WTC11 (cell line): ENCODE results near the gene AUH. TPM values are rescaled to one million over a fixed set of nuclear protein-coding genes. Genes with fewer than 3 reads are reported as not detected.

ENCODE experiments used
- ATAC-seq: fragments of 200-7000 bp; cut with Tn5 transposase; 2 replicates; pipeline ENCODE4 v1.10.0; 2021; ENCODE audit warnings: mild to moderate bottlenecking, moderate library complexity
- CTCF ChIA-PET: fragments of 300-600 bp; sonication (Branson Sonifier 250); formaldehyde crosslinking; loops from one replicate; lab custom pipeline; 2021; ENCODE audit warnings: antibody characterized with exemption; lab: Charles Lee
- POLR2A ChIA-PET: fragments of 350-600 bp; sonication (Branson Sonifier 250); formaldehyde crosslinking; loops from one replicate; lab custom pipeline; 2021; ENCODE audit warnings: antibody characterized with exemption; lab: Charles Lee
- DNase-seq: peaks from one replicate; pipeline ENCODE4 v3.0.0; 2021; ENCODE audit warnings: low spot score
- H3K27ac Mint-ChIP-seq: 2 replicates; pipeline ENCODE4 v1.8.0; 2021; ENCODE audit warnings: mixed read lengths
- H3K27me3 Mint-ChIP-seq: 2 replicates; pipeline ENCODE4 v1.8.0; 2021; ENCODE audit warnings: low read depth, mild to moderate bottlenecking, moderate library complexity, mixed read lengths
- H3K36me3 Mint-ChIP-seq: 2 replicates; pipeline ENCODE4 v1.8.0; 2021; ENCODE audit warnings: mixed read lengths
- H3K4me1 Mint-ChIP-seq: 2 replicates; pipeline ENCODE4 v1.8.0; 2022; ENCODE audit warnings: mixed read lengths
- H3K4me3 Mint-ChIP-seq: 2 replicates; pipeline ENCODE4 v1.8.0; 2021; ENCODE audit warnings: mild to moderate bottlenecking, moderate library complexity, mixed read lengths
- H3K9me3 Mint-ChIP-seq: 2 replicates; pipeline ENCODE4 v1.8.0; 2021; ENCODE audit warnings: mixed read lengths
- CREB1 ChIP-seq: sonication (generic); formaldehyde crosslinking; IDR thresholded peaks from 2 replicates; pipeline ENCODE4 v1.8.0; 2023; ENCODE audit warnings: mild to moderate bottlenecking, missing genetic modification reagents
- CREM ChIP-seq: sonication (generic); formaldehyde crosslinking; IDR thresholded peaks from 2 replicates; pipeline ENCODE4 v1.8.1; 2022; ENCODE audit warnings: mild to moderate bottlenecking, missing genetic modification reagents, moderate library complexity
- E2F4 ChIP-seq: sonication (generic); formaldehyde crosslinking; IDR thresholded peaks from 2 replicates; pipeline ENCODE4 v1.8.1; 2022; ENCODE audit warnings: low read depth, mild to moderate bottlenecking, moderate library complexity, missing genetic modification reagents, borderline replicate concordance
- ELF4 ChIP-seq: sonication (generic); formaldehyde crosslinking; IDR thresholded peaks from 2 replicates; pipeline ENCODE4 v1.8.1; 2022; ENCODE audit warnings: low read depth, mild to moderate bottlenecking, moderate library complexity, missing genetic modification reagents
- NFYB ChIP-seq: sonication (generic); formaldehyde crosslinking; conservative IDR thresholded peaks from 2 replicates; pipeline ENCODE4 v1.8.0; 2022; ENCODE audit warnings: low read depth, missing genetic modification reagents
- NR2C2 ChIP-seq: sonication (generic); formaldehyde crosslinking; IDR thresholded peaks from 2 replicates; pipeline ENCODE4 v1.8.0; 2022; ENCODE audit warnings: mild to moderate bottlenecking, missing genetic modification reagents
- USF2 ChIP-seq: sonication (generic); formaldehyde crosslinking; IDR thresholded peaks from 2 replicates; pipeline ENCODE4 v1.8.1; 2023; ENCODE audit warnings: mild to moderate bottlenecking, missing genetic modification reagents, moderate library complexity
- ZBTB21 ChIP-seq: sonication (generic); formaldehyde crosslinking; IDR thresholded peaks from 2 replicates; pipeline ENCODE4 v1.8.1; 2023; ENCODE audit warnings: mild to moderate bottlenecking, missing genetic modification reagents, borderline replicate concordance
- ZNF138 ChIP-seq: sonication (generic); formaldehyde crosslinking; conservative IDR thresholded peaks from 2 replicates; pipeline ENCODE4 v1.8.1; 2022; ENCODE audit warnings: mild to moderate bottlenecking, moderate library complexity, missing genetic modification reagents
- ZNF416 ChIP-seq: fragments of 250-450 bp; sonication (Bioruptor Pico); IDR thresholded peaks from 2 replicates; pipeline ENCODE4 v1.9.0; 2021; ENCODE audit warnings: mild to moderate bottlenecking, inconsistent platforms
- ZNF512 ChIP-seq: sonication (generic); formaldehyde crosslinking; IDR thresholded peaks from 2 replicates; pipeline ENCODE4 v1.8.1; 2022; ENCODE audit warnings: missing genetic modification reagents, borderline replicate concordance
- total RNA-seq: library from RNA; stranded (reverse); gene quantifications from 3 replicates; pipeline ENCODE4 v1.2.3, GENCODE V29; 2021
- TF ChIP-seq, protein P1 (sequence below): sonication (generic); formaldehyde crosslinking; IDR thresholded peaks from 2 replicates; pipeline ENCODE4 v1.8.0; 2023; ENCODE audit warnings: mild to moderate bottlenecking, missing genetic modification reagents
- TF ChIP-seq, protein P2 (sequence below): sonication (generic); formaldehyde crosslinking; IDR thresholded peaks from 2 replicates; pipeline ENCODE4 v1.8.0; 2022; ENCODE audit warnings: missing genetic modification reagents

Gene AUH
- total RNA-seq, 1 experiment from 2014 or later: 30.4 TPM

DNA sequence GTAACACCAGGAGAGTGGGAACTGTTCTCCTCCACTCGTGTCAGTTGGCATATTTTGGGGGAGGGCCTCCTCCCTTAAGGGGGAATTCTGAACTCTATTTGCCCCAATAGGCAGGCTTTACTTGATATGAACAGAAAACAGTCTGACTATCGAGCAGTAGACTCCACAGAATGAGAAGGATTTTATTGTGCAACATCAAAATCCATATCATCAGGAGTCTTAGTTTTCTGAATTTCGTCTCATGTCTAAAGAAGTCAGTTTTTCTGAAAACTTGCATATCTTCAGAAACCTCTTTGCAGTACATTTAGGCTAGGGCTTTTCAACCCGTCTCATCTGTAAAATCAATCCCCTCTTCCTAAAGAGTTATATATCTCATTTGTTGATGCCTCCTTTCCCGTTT, 96.2 kb downstream of the AUH start:
- H3K9me3 Mint-ChIP-seq: 0 out of 2 replicates have a peak, but pooled peaks cover 4% of the 10 kb centered on the region
- no peak overlapping the region for H3K27ac Mint-ChIP-seq
- no peak overlapping the region for H3K4me3 Mint-ChIP-seq
- ChIA-PET CTCF (no interaction called here), POLR2A (no interaction called here)
- ATAC-seq (no peak), DNase-seq (no peak)
- no peaks in the 10 kb centered on the region for H3K27me3 Mint-ChIP-seq
- TF ChIP-seq, protein P1, sequence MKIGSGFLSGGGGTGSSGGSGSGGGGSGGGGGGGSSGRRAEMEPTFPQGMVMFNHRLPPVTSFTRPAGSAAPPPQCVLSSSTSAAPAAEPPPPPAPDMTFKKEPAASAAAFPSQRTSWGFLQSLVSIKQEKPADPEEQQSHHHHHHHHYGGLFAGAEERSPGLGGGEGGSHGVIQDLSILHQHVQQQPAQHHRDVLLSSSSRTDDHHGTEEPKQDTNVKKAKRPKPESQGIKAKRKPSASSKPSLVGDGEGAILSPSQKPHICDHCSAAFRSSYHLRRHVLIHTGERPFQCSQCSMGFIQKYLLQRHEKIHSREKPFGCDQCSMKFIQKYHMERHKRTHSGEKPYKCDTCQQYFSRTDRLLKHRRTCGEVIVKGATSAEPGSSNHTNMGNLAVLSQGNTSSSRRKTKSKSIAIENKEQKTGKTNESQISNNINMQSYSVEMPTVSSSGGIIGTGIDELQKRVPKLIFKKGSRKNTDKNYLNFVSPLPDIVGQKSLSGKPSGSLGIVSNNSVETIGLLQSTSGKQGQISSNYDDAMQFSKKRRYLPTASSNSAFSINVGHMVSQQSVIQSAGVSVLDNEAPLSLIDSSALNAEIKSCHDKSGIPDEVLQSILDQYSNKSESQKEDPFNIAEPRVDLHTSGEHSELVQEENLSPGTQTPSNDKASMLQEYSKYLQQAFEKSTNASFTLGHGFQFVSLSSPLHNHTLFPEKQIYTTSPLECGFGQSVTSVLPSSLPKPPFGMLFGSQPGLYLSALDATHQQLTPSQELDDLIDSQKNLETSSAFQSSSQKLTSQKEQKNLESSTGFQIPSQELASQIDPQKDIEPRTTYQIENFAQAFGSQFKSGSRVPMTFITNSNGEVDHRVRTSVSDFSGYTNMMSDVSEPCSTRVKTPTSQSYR (CRISPR knock-in tag): no peak
- no peak for TF ChIP-seq ELF4 (CRISPR knock-in tag)
- TF ChIP-seq E2F4 (CRISPR knock-in tag): no peak
- no peak for TF ChIP-seq ZNF138
- TF ChIP-seq, protein P2, sequence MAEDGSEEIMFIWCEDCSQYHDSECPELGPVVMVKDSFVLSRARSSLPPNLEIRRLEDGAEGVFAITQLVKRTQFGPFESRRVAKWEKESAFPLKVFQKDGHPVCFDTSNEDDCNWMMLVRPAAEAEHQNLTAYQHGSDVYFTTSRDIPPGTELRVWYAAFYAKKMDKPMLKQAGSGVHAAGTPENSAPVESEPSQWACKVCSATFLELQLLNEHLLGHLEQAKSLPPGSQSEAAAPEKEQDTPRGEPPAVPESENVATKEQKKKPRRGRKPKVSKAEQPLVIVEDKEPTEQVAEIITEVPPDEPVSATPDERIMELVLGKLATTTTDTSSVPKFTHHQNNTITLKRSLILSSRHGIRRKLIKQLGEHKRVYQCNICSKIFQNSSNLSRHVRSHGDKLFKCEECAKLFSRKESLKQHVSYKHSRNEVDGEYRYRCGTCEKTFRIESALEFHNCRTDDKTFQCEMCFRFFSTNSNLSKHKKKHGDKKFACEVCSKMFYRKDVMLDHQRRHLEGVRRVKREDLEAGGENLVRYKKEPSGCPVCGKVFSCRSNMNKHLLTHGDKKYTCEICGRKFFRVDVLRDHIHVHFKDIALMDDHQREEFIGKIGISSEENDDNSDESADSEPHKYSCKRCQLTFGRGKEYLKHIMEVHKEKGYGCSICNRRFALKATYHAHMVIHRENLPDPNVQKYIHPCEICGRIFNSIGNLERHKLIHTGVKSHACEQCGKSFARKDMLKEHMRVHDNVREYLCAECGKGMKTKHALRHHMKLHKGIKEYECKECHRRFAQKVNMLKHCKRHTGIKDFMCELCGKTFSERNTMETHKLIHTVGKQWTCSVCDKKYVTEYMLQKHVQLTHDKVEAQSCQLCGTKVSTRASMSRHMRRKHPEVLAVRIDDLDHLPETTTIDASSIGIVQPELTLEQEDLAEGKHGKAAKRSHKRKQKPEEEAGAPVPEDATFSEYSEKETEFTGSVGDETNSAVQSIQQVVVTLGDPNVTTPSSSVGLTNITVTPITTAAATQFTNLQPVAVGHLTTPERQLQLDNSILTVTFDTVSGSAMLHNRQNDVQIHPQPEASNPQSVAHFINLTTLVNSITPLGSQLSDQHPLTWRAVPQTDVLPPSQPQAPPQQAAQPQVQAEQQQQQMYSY (CRISPR knock-in tag): no peak
- H3K4me1 Mint-ChIP-seq: no peaks in the 10 kb centered on the region
- peaks cover 11% of the 10 kb centered on the region for H3K36me3 Mint-ChIP-seq

DNA sequence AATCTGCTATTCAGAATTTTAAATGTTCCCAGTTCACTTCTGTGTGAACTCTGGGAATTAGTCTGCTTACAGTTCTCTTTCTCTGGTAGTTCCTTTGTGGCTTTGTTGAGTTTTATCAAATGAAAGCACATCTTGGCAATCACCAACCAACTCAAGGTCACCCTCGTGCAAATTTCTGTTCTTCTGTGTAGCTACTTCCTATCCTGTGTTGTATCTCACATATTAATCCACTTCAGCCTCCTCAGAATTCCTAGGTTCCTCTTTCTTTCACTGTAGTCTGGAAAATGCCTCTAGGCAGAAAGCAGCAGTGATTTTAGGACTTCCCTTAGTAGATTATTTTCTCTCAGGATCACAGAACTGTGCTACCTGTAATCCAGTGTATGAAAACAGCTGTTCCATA, 100.3 kb downstream of the AUH start:
- H3K4me3 Mint-ChIP-seq: no peak overlapping the region
- POLR2A ChIA-PET: no interaction called here
- CTCF ChIA-PET: no interaction called here
- no peak overlapping the region; the same call in 1 of the 2 replicates for H3K27ac Mint-ChIP-seq
- DNase-seq: no peak
- 0 out of 2 replicates have a peak, but pooled peaks cover 4% of the 10 kb centered on the region for H3K9me3 Mint-ChIP-seq
- peaks cover 11% of the 10 kb centered on the region for H3K36me3 Mint-ChIP-seq
- TF ChIP-seq CREM (CRISPR knock-in tag) (no peak), ZBTB21 (CRISPR knock-in tag) (no peak), USF2 (CRISPR knock-in tag) (no peak), NR2C2 (CRISPR knock-in tag) (no peak), ZNF416 (CRISPR knock-in tag) (no peak), ZNF512 (CRISPR knock-in tag) (no peak), NFYB (CRISPR knock-in tag) (no peak), CREB1 (CRISPR knock-in tag) (no peak)
- TF ChIP-seq, protein P1 (CRISPR knock-in tag): no peak
- TF ChIP-seq, all 79 proteins: peak for 0
- no peak for ATAC-seq
- no peaks in the 10 kb centered on the region for H3K4me1 Mint-ChIP-seq
- H3K27me3 Mint-ChIP-seq: no peaks in the 10 kb centered on the region
